Osteoblast (primary cell): Measurements from ENCODE around the gene RAET1L. TPM values are rescaled to one million over a fixed set of nuclear protein-coding genes. Genes with fewer than 3 reads are reported as not detected.
A peak's percentile ranks its signal among the peaks of the same experiment; 100 is the strongest.
"Not testable (repeated sequence)": the region's sequence is repeated elsewhere in the genome, so short reads cannot be mapped to it uniquely, and the experiment has no call there.

Experiments used
- DNase-seq: peaks from one replicate; pipeline ENCODE4 v3.0.0; 2011; ENCODE audit warnings: low spot score, mixed read lengths; ENCODE audit not compliant: insufficient read length; ENCODE audit errors: missing footprints
- H2AFZ ChIP-seq: 2 replicates; pipeline ENCODE4 v1.6.0; 2011; ENCODE audit warnings: mild to moderate bottlenecking, low read length
- H3K27ac ChIP-seq: 2 replicates; pipeline ENCODE4 v1.5.1; 2011; ENCODE audit warnings: mild to moderate bottlenecking, low read depth, low read length, moderate library complexity
- H3K27me3 ChIP-seq: 2 replicates; pipeline ENCODE4 v1.6.0; 2012; ENCODE audit warnings: mild to moderate bottlenecking, control low read depth, inconsistent platforms, low read length, moderate library complexity; ENCODE audit not compliant: insufficient read depth
- H3K36me3 ChIP-seq: 2 replicates; pipeline ENCODE4 v1.5.1; 2011; ENCODE audit warnings: mild to moderate bottlenecking, low read length, control low read depth, moderate library complexity; ENCODE audit not compliant: insufficient read depth
- H3K4me1 ChIP-seq: 2 replicates; pipeline ENCODE4 v1.5.1; 2011; ENCODE audit warnings: mild to moderate bottlenecking, low read length, control low read depth, moderate library complexity; ENCODE audit not compliant: insufficient read depth
- H3K4me2 ChIP-seq: 2 replicates; pipeline ENCODE4 v1.6.0; 2011; ENCODE audit warnings: mild to moderate bottlenecking, low read length; ENCODE audit not compliant: insufficient read depth
- H3K4me3 ChIP-seq: fragments of 200-600 bp; sonication (generic); 3 replicates; pipeline ENCODE4 v1.5.1; 2012; ENCODE audit warnings: mild to moderate bottlenecking, low read length, inconsistent platforms; ENCODE audit not compliant: insufficient read depth
- H3K79me2 ChIP-seq: 2 replicates; pipeline ENCODE4 v1.6.0; 2012; ENCODE audit warnings: mild to moderate bottlenecking, low read length, control low read depth, inconsistent platforms; ENCODE audit not compliant: insufficient read depth
- H3K9me3 ChIP-seq: 2 replicates; pipeline ENCODE4 v1.5.1; 2011; ENCODE audit warnings: low read depth, low read length, control low read depth
- H4K20me1 ChIP-seq: 2 replicates; pipeline ENCODE4 v1.6.0; 2012; ENCODE audit warnings: mild to moderate bottlenecking, low read length, control low read depth; ENCODE audit not compliant: insufficient read depth
- total RNA-seq: library from RNA; depleted of rRNA; stranded (reverse); fragments of >200 nt; gene quantifications from 2 replicates; pipeline ENCODE4 v1.2.3, GENCODE V29; 2012
- TF ChIP-seq, protein P1 (sequence below): IDR thresholded peaks from 2 replicates; pipeline ENCODE4 v1.5.1; 2011; ENCODE audit warnings: mild to moderate bottlenecking, low read depth, low read length, moderate library complexity; ENCODE audit errors: extremely low read depth

The RAET1L gene, protein sequence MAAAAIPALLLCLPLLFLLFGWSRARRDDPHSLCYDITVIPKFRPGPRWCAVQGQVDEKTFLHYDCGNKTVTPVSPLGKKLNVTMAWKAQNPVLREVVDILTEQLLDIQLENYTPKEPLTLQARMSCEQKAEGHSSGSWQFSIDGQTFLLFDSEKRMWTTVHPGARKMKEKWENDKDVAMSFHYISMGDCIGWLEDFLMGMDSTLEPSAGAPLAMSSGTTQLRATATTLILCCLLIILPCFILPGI
- total RNA-seq = not detected in 2 replicates

DNA sequence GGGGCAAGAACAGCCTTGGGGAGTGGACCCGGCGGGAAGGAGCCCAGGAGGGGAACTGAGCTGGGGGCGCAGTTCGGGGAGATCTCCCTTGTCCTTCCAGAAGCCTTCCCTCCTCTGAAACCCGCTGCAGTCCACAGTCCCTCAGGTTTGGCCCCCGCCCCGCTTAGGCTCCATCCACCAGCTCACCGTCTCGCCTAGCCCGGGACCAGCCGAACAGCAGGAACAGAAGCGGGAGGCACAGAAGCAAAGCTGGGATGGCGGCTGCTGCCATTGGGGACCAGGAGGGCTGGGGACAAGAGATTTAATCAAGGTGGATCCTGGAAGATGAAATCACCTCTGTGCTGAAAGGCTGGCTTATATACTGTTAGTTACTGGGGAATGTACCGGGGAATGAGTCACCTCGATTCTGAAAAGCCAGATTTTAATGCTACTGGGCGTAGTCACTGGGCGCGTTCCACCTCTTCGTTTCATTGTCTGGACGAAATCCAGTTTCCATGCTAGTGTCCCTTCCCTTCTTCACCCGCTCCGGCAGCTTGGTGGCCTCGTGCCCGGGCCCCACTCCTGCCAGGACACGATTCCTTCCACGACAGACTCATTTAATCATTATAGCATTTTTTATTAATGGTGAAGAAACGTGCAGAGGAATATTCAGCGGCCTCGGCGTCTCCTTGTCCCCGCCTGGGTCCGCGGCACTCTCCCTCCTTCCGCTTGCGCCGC is at the start of gene RAET1L:
RAET1L (minus strand) TSS at position 332 of the 717 bp plus-strand sequence; CDS start at position 271, 61 bp downstream.
- Histone ChIP-seq H2AFZ (peak within 1 kb of the TSS; percentile 60), H3K27me3 (peaks cover 44% of the 10 kb centered on the region), H3K36me3 (no peaks in the 10 kb centered on the region), H3K4me2 (peak within 1 kb of the TSS; percentile 79), H3K4me3 (peak within 1 kb of the TSS; percentile 48), H3K9me3 (no peaks in the 10 kb centered on the region), H3K4me1 (peaks cover 9% of the 10 kb centered on the region), H3K79me2 (no peaks in the 10 kb centered on the region), H4K20me1 (no peaks in the 10 kb centered on the region), H3K27ac (no peak within 1 kb of the TSS)
- peak; percentile 95 for DNase-seq
- TF ChIP-seq, protein P1, sequence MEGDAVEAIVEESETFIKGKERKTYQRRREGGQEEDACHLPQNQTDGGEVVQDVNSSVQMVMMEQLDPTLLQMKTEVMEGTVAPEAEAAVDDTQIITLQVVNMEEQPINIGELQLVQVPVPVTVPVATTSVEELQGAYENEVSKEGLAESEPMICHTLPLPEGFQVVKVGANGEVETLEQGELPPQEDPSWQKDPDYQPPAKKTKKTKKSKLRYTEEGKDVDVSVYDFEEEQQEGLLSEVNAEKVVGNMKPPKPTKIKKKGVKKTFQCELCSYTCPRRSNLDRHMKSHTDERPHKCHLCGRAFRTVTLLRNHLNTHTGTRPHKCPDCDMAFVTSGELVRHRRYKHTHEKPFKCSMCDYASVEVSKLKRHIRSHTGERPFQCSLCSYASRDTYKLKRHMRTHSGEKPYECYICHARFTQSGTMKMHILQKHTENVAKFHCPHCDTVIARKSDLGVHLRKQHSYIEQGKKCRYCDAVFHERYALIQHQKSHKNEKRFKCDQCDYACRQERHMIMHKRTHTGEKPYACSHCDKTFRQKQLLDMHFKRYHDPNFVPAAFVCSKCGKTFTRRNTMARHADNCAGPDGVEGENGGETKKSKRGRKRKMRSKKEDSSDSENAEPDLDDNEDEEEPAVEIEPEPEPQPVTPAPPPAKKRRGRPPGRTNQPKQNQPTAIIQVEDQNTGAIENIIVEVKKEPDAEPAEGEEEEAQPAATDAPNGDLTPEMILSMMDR = no peak

DNA sequence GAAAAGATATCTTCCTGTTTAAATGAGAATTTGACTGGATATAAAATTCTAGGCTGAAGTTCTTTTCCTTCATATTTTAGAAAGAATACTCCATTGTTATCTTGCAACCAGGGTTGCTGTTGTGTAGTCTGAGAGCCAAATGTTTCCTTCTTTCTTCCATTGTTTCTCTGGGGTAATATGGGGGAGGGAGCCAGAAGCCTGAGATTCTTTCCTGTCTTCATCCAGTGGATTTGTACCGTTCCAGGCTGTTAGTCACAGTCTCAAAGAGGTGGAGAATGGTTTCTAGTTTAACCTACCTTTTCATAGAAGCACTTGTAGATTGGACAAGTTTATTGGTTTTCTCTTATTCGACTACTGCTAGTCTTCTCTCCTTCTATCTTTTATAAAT is 49.7 kb upstream of the RAET1L start:
- H3K79me2 ChIP-seq = no peaks in the 10 kb centered on the region
- no peaks in the 10 kb centered on the region for H3K4me1 ChIP-seq
- H3K27ac ChIP-seq = no peak overlapping the region
- H3K4me2 ChIP-seq = no peak overlapping the region
- no peak overlapping the region for H3K4me3 ChIP-seq
- H4K20me1 ChIP-seq = no peaks in the 10 kb centered on the region
- H3K9me3 ChIP-seq = no peaks in the 10 kb centered on the region
- DNase-seq = no peak
- TF ChIP-seq, protein P1 = no peak
- no peaks in the 10 kb centered on the region for H3K36me3 ChIP-seq
- H3K27me3 ChIP-seq = peaks cover 10% of the 10 kb centered on the region
- H2AFZ ChIP-seq = no peak overlapping the region

DNA sequence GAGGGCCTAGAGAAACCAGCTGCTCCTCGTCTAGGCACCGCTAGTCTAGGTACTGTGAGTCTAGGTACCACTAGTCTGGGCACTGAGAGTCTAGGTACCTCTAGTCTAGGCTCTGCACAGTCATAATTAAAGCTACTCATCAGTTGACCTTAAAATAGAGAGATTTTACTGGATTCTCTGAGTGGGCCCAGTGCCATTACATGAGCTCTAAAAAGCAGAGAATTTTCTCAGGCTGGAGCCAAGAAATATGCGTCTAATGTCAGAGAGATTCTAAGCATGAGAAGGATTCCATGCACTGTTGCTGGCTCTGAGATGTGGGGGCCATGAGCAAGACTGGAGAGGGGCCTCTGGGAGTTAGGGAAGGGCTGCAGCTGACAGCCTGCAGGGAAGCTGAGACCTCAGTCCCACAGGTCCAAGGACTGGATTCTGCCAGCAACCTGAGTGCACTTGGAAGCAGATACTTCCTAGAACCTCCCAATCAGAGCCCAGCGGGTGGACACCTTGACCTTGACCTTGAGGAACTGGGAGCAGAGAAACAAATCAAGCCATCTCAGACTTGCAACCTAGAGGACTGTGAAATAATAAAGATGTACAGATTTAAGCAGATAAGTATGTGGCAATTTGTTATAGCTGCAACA is 49.2 kb upstream of the RAET1L start:
- H4K20me1 ChIP-seq, H3K9me3 ChIP-seq, H3K4me1 ChIP-seq, H3K4me3 ChIP-seq, H2AFZ ChIP-seq, H3K27ac ChIP-seq, H3K27me3 ChIP-seq, H3K36me3 ChIP-seq, H3K4me2 ChIP-seq, DNase-seq, H3K79me2 ChIP-seq: not testable (repeated sequence)

DNA sequence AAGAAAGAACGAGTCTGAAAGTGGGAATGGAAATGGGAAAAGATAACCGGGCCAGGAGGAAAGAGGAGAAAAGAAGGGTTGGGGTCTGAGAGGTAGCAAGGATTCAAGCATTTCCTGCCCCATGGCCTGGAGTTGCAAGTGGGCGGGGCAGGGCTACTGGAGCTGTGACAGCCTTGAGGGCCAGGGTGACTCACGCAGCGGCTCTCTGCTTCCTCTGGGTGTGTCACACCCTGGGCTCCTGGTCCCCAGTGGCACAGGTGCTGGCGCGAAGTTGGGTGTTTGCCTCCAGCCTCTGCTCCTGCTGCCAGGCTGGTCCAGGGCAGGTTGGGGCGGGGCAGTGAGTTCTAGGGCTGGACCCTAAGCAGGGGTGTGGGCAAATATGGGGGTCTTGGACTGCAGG is 46.9 kb upstream of the RAET1L start:
- H2AFZ ChIP-seq = no peak overlapping the region
- H3K9me3 ChIP-seq = no peaks in the 10 kb centered on the region
- H3K4me3 ChIP-seq = no peak overlapping the region
- H3K36me3 ChIP-seq = no peaks in the 10 kb centered on the region
- TF ChIP-seq, protein P1 = no peak
- no peak overlapping the region for H3K27ac ChIP-seq
- no peak overlapping the region for H3K4me2 ChIP-seq
- H4K20me1 ChIP-seq = no peaks in the 10 kb centered on the region
- DNase-seq = no peak
- peaks cover 9% of the 10 kb centered on the region for H3K27me3 ChIP-seq
- peaks cover under 1% of the 10 kb centered on the region for H3K79me2 ChIP-seq
- H3K4me1 ChIP-seq = peaks cover 7% of the 10 kb centered on the region
